GM18519 (cell line): ENCODE data around the gene TBATA.

ENCODE experiments used
- ATAC-seq: cut with Tn5 transposase; IDR thresholded peaks from one replicate; pipeline ENCODE4 v1.9.1; 2021; ENCODE audit warnings: mild to moderate bottlenecking, moderate library complexity; ENCODE audit not compliant: unreplicated experiment, low FRiP score

The TBATA gene

DNA sequence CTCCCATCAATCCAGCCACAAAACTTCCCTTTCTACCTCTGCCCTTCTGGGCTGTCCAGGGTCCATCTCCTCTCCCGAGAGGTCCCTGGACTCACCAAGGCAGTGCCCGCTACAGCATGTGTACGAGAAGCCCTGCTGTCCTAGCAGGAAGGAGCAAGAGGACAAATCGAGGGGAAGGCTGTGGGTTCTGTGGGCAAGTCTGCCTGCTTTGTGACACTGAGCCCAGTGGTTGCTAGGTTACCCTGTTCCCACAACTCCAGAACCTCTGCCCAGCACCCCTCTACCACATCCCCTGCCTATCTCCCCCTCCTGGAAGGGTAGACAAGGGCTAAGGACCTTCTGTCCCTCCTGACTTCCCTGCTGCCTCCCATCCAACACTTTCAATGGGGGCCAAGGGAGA lies at the start of gene TBATA:
TBATA (minus strand) TSS at position 188 of the 400 bp plus-strand sequence. CDS start 1,998 bp downstream, outside the sequence.
- no peak for ATAC-seq

GRCh38 chr10:70834441-70835151 lies 49.4 kb upstream of the TBATA start:
- ATAC-seq, result no peak

DNA sequence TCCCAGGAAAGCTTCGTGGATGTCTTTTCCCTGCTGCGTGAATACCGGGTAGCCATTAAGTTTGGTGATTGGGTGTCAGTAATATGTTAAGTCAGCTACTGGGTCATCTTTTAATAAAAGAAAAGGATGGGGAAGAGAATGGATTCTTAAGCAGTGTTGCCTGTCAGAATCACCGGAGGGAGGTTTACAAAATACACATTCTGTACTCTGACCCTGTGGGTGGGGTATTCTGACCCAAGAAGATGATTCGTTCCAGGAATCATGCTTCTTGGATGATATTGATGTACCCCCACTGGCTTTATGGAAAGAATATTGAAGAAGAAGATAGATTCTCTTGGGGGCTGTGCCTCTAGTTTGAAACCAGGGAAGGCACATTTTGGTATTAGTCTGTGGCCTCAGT lies 48.8 kb upstream of the TBATA start:
- ATAC-seq, result no peak

DNA sequence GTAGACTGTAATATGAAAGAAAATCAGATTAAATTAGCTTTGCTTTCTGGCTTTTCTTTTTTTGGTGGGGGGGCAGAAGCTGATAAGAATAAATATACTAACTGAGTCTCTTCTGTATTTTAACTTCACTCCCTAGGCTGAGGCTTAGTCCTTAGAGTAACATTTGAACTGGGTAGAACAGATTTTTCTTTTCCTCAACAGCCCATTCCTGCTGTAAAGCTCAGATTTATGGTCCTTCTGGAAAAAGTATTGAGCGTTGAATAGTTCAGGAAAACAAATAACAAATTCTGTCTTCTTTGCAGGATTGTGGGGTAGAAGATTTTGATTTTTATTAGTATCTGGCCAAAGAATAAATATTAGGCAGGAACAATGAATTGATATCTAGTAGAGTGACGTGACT lies 48.4 kb upstream of the TBATA start:
- no peak for ATAC-seq

DNA sequence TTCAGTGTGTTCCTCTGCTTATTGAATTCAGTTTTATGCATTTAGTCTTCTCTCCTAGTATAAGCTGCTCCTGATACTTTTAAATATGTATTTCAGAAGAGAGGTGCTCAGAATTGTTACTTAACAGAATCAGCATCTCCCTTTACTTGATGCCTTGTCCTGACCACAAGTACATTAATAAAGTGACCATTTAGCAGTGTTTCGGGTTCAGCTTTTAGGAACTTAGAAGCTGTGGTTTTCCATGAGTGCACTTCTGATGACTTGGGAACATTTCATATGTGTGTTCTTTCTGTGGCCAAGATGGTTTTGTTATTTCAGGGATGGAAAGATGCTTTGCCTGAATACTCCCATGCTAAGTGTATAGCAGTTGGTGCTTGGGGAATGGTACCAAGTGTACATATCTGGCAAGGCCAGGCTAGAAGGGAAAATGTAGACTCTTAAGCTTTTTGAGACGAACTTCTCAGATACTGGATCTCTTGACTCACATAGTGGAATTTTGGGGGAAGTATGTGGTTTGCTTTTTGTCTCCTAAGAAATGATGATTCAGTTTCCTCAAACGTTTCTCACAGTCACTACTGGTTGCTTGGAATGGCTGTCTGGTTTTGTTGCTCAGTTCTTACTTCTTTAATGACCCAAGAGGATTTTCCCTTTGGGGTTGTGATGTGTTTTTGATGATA lies 47.8 kb upstream of the TBATA start:
- no peak for ATAC-seq

- ATAC-seq, result no peak
Observed at GRCh38 chr10:70832221-70832620, 47.0 kb upstream of the TBATA start.

DNA sequence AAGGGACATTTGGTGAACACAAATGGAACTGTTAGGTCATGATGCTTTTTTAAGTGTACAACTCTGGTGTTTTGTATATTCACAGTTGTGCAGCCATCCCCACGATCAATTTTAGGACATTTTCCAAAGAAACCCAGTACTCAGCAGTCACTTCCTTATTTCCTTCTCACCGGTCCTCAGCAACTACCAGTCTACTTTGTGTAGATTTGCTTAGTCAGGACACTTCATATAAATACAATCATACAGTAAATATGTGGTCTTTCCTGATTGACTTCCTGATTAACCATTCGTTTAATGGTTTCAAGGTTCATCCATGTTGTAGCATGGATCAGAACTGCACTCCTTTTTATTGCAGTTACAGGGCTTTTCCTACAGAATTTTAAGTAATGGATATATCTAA lies 45.0 kb upstream of the TBATA start:
- no peak for ATAC-seq

GRCh38 chr10:70829543-70829942 lies 44.4 kb upstream of the TBATA start:
- no peak for ATAC-seq

DNA sequence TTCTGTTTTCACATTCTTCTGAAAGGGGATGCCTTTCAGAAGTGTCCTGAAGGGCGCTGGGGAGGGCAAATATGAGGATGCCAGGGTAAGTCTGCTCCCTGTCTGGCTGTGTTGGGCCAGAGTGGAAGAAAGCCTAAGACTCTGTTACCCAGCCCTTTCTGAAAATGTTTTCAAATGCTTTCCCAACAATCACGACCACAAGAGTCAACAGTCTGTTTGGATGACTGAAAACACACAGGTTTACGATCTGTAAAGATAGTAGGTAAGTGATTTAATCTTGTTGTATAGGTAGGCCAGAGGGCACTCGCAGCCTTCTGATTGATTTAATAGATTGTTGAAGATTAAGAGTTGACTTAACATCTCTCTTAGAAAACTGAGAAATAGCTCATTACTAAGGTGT lies 43.7 kb upstream of the TBATA start:
- no peak for ATAC-seq

DNA sequence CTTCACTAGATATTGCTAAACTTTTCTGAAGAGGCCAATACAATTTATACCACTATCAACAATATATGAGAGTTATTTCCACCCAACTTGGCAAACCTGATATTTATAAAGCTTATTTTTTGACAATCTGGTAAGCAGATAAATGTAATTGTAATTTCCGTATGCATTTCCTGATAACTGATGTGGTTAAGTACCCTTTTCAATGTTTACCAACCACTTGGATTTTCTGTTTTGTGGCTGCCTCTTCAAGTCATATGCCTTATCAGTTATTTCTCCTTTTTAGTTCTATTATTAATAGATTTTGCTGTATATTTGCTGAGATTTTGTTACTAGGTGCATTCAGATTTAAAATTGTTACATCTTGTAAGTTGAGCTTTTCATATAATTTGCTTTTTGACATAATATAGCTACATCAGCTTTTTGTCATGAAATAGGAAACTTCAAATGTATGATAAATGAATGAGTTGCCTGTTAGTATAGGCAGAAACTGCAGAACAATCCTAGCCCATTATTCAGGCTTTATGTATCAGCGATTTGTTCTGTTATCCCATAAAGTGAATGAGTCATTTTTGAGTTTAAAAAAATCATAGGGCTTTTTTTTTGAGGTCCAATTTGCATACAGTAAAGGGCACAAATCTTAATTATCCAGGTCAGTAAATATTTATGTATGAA lies 42.0 kb upstream of the TBATA start:
- no peak for ATAC-seq

GRCh38 chr10:70822076-70822820 lies 37.1 kb upstream of the TBATA start:
- no peak for ATAC-seq

- no peak for ATAC-seq
Observed at GRCh38 chr10:70820976-70821750, 36.0 kb upstream of the TBATA start.

GRCh38 chr10:70816220-70816894 lies 31.2 kb upstream of the TBATA start:
- no peak for ATAC-seq

DNA sequence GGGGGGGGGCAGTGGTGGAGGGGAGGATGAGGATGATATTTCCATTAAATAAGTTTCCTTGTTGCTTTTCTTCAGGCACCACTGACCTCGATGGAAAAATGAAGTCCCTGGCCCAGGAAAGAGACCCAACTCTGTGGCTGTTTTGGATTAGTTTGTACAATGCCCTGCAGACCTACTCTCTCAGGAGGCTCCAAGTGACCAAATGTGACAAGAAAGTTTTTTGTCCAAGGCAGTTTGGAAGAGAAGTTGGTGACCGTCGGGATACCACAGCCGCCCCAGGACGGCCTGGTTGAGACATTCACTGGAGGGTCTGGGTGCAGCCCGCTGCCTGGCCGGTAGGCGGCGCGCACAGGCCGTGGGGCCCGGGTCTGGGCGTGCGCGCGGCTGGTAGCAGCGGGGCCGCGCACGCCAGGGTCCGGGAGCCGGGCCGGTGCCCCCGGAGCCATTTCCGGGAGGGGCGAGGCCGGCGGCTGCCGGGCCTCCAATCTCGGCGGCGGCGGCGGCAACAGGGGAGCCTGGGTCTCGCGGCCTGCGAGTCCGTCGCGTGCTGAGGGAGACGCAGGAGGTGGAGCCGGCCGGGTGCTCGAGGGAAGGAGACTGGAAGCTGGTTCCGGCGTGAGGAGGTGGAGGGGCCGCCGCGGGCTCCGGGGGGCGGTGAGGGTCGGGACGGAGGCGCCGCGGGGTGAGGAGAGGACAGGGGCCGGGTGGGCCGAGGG lies 30.5 kb upstream of the TBATA start, which contains the start of gene SGPL1:
SGPL1 (plus strand) TSS at position 445 of the 716 bp plus-strand sequence. CDS start 906 bp downstream, outside the sequence.
- peak; percentile 68 for ATAC-seq

DNA sequence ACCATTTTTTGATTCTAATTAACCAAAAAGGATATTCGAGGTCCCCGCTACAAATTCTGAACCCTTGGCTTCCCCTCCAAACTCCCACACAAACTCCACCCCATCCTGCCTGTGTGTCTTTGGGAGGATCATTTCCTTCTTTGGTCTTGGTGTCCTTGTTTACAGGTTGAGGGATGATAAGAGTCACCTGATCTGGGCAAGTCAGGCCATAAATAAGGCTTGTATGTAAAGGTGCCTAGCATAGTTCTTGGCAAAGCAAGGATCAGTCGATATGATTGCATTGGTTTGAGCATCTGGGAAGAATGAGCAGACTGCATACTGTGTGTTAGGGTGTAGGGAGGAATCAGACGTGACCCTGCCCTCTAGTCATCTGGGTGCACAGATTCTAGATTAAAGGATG lies 28.9 kb upstream of the TBATA start:
- no peak for ATAC-seq

DNA sequence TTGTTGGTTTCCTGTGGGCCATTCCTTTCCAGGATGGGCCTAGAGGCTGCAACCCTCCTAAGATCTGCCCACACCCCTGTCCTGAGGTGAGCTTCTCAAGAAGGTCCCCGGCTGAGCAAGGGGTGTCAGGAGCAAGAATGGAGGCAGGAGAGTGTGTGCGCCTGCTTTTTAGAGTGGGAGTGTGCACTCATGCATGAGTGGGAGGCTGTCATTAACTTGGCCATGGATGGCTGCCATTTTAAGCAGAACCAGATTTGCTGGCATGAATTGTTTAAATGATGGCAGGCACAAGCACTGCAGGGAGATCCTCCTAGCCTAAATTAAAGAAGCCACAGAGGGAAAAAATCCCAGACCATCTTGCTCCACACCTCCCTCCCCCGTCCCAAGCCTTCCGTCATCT lies 27.6 kb upstream of the TBATA start:
- no peak for ATAC-seq

DNA sequence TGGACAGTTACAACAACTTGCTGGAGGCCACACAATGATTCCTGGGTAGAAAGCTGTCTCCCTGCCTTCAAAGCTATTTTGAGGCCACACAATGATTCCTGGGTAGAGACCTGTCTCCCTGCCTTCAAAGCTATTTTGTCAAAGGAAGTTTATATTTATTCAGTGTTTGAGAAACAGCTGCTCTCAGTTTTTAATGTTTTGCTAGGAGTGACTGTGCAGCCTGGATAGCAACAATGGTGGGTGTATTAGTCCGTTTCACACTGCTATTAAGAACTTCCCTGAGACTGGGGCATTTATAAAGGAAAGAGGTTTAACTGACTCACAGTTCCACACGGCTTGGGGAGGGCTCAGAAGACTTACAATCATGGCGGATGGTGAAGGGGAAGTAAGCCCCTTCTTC lies 26.7 kb upstream of the TBATA start:
- ATAC-seq, result no peak

GRCh38 chr10:70810967-70811366 lies 25.8 kb upstream of the TBATA start:
- no peak for ATAC-seq

DNA sequence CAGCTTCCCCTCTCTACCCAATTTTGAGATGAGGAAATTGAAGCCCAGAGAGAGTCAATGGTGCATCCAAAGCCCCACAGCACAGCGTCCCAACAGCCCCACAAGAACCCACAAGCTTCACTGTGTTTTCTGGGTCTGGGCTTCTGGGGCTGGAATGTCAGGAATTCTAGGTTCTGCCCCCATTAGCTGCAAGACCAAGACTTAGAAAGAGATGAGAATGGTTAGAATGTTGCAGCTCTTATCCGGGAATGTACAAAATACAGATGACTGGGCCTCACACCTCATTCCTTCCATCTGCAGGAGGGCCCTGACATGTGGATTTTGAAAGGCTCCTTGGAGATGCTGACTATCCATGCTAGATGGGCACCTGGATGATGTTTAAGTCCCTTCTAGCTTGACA lies 24.5 kb upstream of the TBATA start:
- no peak for ATAC-seq
